NCI-H510A treated with DMSO at 0.1 percent for 48 hours (cell line): Measurements from ENCODE around the gene RWDD3.

ENCODE experiments used
- DNase-seq: peaks from one replicate; lab custom pipeline; 2025; lab: John Stamatoyannopoulos, UW

Gene RWDD3

GRCh38 chr1:95230256-95230655 is 3.8 kb upstream of the RWDD3 start:
- no peak for DNase-seq

- no peak for DNase-seq
These were observed 3.2 kb upstream of the RWDD3 start for GRCh38 chr1:95230768-95231191.

- DNase-seq, result no peak
These were observed 1.2 kb upstream of the RWDD3 start for GRCh38 chr1:95232646-95233318.

- DNase-seq, result no peak
These were observed 682 bp upstream of the RWDD3 start for GRCh38 chr1:95233319-95233736.

- DNase-seq, result no peak
These were observed 3.0 kb downstream of the RWDD3 start for GRCh38 chr1:95236784-95237575.

- no peak for DNase-seq
These were observed 4.1 kb downstream of the RWDD3 start for GRCh38 chr1:95237981-95238703.

GRCh38 chr1:95245029-95245428 is 11.0 kb downstream of the RWDD3 start:
- DNase-seq, result no peak

- no peak for DNase-seq
These were observed 12.5 kb downstream of the RWDD3 start for GRCh38 chr1:95246511-95246910.

- no peak for DNase-seq
These were observed 13.6 kb downstream of the RWDD3 start for GRCh38 chr1:95247607-95248006.

GRCh38 chr1:95249916-95250315 is 15.9 kb downstream of the RWDD3 start:
- no peak for DNase-seq

- no peak for DNase-seq
These were observed 18.4 kb downstream of the RWDD3 start for GRCh38 chr1:95252422-95252821.

- no peak for DNase-seq
These were observed 20.9 kb downstream of the RWDD3 start for GRCh38 chr1:95254959-95255358.

- DNase-seq, result no peak
These were observed 21.8 kb downstream of the RWDD3 start for GRCh38 chr1:95255826-95256225.

- no peak for DNase-seq
These were observed 23.7 kb downstream of the RWDD3 start for GRCh38 chr1:95257758-95258157.

- no peak for DNase-seq
These were observed 25.2 kb downstream of the RWDD3 start for GRCh38 chr1:95259245-95259644.

GRCh38 chr1:95262913-95263312 is 28.9 kb downstream of the RWDD3 start:
- DNase-seq, result no peak

GRCh38 chr1:95263450-95263849 is 29.4 kb downstream of the RWDD3 start:
- DNase-seq, result no peak

GRCh38 chr1:95265106-95265505 is 31.1 kb downstream of the RWDD3 start:
- no peak for DNase-seq

- no peak for DNase-seq
These were observed 42.4 kb downstream of the RWDD3 start for GRCh38 chr1:95276429-95276828.

- DNase-seq, result no peak
These were observed 44.4 kb downstream of the RWDD3 start for GRCh38 chr1:95278173-95279006.

- DNase-seq, result no peak
These were observed 47.9 kb downstream of the RWDD3 start for GRCh38 chr1:95281781-95282517.
